ENCODE results near the gene ADAM22.

DNA sequence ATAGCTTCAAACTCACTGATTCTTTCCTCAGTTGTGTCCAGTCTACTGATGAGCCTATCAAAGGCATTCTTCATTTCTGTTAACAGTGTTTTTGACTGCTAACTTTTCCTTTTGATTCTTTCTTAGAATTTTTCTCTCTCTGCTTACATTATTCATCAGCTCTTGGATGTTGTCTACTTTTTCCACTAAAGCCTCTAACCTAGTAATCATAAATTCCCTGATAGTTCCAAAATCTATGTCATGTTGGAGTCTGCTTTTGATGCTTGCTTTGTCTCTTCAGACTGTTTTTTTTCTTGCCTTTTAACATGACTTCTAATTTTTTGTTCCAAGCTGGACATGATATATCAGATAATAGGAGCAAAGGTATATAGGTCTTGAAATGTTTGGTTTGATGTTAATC is 78.0 kb downstream of the ADAM22 start:
- TF ChIP-seq CTCF (IDR thresholded peaks at IDR 0.05; ENCODE audit: low read depth, low read length), result no peak
- TF ChIP-seq EZH2phosphoT487 (IDR thresholded peaks at IDR 0.05; ENCODE audit: low read depth), result no peak

Data from OCI-LY3 (cell line).